Measurements from ENCODE around the gene RALGPS2. TPM values are rescaled to one million over a fixed set of nuclear protein-coding genes. Genes with fewer than 3 reads are reported as not detected.

Gene RALGPS2
- total and polyA plus RNA-seq, 12 donors: 2.5 to 36.7 (median 12.9) TPM

DNA sequence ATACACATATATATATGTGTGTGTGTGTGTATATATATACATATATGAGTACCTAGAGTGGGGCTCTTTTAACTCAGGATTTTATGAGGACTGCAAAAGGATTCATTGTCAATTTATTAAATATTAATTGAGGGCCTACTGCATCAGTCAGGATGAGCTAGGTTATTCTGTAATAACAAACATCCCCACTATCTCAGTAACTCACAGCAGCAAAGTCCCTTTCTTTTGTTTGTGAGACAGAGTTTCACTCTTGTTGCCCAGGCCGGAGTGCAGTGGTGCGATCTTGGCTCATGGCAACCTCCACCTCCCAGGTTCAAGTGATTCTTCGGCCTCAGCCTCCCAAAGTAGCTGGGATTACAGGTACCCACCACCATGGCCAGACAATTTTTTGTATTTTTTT lies 236.8 kb downstream of the RALGPS2 start:
- intact Hi-C loops (cut with DNase I): loop anchor here in 1 of 2 donors (10.0 kb wide), 1 partner anchor 647 kb away; no protein-coding TSS in a partner anchor
- DNase-seq: peak in 1 of 7 donors; percentile 15
- no peaks in the 10 kb centered on the region for H3K4me1 ChIP-seq (replicated peaks in 1 of 2)
- WGBS, 4 donors: 74 to 100% (median 98%) methylated on average over 3 of the region's 3 CpGs
- no peaks in the 10 kb centered on the region for H3K9me3 ChIP-seq (replicated peaks in 1 of 3)
- no peaks in the 10 kb centered on the region for H3K27me3 ChIP-seq
- no peaks in the 10 kb centered on the region for H3K36me3 ChIP-seq (replicated peaks in 1 of 2)
- H3K4me3 ChIP-seq: no peak overlapping the region
- H3K27ac ChIP-seq: no peak overlapping the region
- TF ChIP-seq, protein P1, sequence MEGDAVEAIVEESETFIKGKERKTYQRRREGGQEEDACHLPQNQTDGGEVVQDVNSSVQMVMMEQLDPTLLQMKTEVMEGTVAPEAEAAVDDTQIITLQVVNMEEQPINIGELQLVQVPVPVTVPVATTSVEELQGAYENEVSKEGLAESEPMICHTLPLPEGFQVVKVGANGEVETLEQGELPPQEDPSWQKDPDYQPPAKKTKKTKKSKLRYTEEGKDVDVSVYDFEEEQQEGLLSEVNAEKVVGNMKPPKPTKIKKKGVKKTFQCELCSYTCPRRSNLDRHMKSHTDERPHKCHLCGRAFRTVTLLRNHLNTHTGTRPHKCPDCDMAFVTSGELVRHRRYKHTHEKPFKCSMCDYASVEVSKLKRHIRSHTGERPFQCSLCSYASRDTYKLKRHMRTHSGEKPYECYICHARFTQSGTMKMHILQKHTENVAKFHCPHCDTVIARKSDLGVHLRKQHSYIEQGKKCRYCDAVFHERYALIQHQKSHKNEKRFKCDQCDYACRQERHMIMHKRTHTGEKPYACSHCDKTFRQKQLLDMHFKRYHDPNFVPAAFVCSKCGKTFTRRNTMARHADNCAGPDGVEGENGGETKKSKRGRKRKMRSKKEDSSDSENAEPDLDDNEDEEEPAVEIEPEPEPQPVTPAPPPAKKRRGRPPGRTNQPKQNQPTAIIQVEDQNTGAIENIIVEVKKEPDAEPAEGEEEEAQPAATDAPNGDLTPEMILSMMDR (IDR thresholded peaks at IDR 0.05): no peak
- TF ChIP-seq POLR2A (IDR thresholded peaks at IDR 0.05): no peak

DNA sequence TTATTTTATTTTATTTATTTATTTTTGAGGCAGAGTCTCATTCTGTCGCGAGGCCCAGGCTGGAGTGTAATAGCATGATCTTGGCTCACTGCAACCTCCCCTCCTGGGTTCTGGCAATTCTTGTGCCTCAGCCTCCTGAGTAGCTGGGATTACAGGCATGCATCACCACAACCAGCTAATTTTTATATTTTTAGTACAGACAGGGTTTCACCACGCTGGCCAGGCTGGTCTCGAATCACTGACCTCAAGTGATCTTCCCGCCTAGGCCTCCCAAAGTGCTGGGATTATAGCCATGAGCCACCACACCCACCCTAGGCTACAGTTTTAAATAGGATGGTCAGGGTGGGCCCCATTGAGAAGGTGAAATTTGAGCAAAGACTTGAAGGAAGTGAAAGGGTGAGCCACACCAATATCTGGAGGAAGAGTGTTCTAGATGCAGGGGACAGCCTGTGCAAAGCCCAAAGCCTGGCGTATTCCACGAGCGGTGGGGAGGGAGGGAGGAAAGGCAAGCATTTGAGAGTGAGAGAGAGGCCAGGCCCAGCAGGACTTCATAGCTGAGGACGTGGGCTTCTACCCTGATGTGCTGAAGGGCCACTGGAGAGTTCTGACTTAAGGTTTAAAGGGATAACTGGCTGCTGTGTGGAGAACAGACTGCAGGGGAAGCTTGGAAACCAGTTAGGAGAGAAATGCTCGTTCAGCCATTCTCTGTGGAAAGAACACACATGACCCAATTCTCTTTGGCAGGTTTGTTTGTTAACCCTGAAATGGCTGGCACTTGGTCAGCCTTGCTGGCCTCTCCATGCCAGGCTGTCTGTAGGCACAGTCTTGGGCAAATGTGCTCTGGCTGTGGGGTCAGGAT lies 238.0 kb downstream of the RALGPS2 start:
- H3K4me3 ChIP-seq: no peak overlapping the region
- H3K27ac ChIP-seq: no peak overlapping the region
- 69 to 77% (median 73%) methylated on average over 10 of the region's 10 CpGs for WGBS, 4 donors
- no peak for TF ChIP-seq POLR2A (IDR thresholded peaks at IDR 0.05)
- TF ChIP-seq, protein P1 (IDR thresholded peaks at IDR 0.05): no peak
- H3K36me3 ChIP-seq (replicated peaks in 1 of 2): no peaks in the 10 kb centered on the region
- intact Hi-C loops (cut with DNase I): loop anchor here in 1 of 2 donors (10.0 kb wide), 1 partner anchor 648 kb away; no protein-coding TSS in a partner anchor
- DNase-seq: no peak
- H3K4me1 ChIP-seq (replicated peaks in 1 of 2): no peaks in the 10 kb centered on the region
- no peaks in the 10 kb centered on the region for H3K27me3 ChIP-seq
- H3K9me3 ChIP-seq (replicated peaks in 1 of 3): no peaks in the 10 kb centered on the region

DNA sequence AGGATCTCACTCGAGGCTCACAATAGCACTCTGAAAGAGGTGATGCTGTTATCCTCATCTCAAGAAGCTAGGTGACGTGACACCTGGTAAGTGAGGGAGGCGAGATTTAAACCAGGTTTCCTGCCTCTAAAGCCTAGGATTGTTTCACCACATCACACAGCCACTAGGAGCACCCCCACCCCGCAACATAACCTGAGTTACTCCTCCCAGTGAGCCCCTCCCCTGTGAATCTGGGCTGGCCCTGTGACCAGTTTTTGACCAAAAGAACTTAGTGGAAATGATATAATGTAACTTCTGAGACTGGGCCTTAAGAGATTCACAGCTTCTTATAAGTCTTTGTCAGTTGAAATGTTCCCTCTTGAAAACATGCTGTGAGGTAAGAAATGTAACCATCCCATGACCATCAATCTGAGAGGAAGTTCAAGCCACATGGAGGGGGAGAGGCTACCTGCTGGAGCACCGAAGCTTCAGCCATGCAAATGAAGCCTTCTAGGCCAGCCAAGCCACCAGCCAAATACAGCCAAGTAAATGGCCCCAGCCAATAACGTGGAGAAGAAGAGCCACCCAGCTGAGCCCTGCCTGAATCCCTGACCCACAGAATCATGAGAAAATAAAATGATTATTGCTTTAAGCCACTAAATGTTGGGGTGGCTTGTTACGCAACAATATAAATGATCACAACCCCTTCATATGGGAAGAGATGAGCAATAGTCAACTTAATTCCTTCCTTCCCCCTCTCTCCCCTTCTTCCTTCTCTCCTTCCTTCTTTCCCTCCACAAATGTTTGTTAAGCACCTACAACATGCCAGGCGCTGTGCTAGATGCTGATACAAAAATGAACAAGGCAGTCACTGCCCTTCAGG lies 239.7 kb downstream of the RALGPS2 start:
- Histone ChIP-seq H3K4me1 (replicated peaks in 1 of 2) (no peaks in the 10 kb centered on the region), H3K4me3 (no peak overlapping the region), H3K9me3 (replicated peaks in 1 of 3) (no peaks in the 10 kb centered on the region), H3K27me3 (no peaks in the 10 kb centered on the region), H3K27ac (no peak overlapping the region), H3K36me3 (replicated peaks in 1 of 2) (no peaks in the 10 kb centered on the region)
- WGBS, 4 donors: 84 to 93% (median 89%) methylated on average over 7 to 8 of the region's 8 CpGs
- intact Hi-C loops (cut with DNase I): loop anchor here in 1 of 2 donors (10.0 kb wide), 1 partner anchor 650 kb away; no protein-coding TSS in a partner anchor
- TF ChIP-seq POLR2A (IDR thresholded peaks at IDR 0.05): no peak
- TF ChIP-seq, protein P1 (IDR thresholded peaks at IDR 0.05): no peak
- DNase-seq: no peak

DNA sequence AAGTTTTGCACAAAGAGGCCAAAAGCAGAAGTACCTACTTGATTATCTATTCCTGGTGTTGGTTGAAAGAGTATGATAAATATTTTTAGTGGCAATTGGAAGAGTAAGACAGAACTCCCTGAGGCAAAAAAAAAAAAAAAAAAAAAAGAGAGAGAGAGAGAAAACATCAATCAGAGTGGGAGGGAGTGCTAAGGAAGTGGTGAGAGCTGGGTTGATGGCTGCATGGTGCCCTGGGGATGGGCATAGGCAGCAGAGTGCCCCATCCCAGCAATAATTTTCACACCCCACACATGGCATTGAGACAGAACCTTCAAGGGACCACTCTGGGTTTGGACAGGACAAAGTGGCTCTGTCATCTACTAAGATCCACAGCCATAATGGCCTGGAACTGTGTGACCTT lies 241.3 kb downstream of the RALGPS2 start:
- Histone ChIP-seq H3K4me3 (no peak overlapping the region), H3K4me1 (replicated peaks in 1 of 2) (no peaks in the 10 kb centered on the region), H3K9me3 (replicated peaks in 1 of 3) (no peaks in the 10 kb centered on the region), H3K36me3 (replicated peaks in 1 of 2) (no peaks in the 10 kb centered on the region), H3K27ac (no peak overlapping the region), H3K27me3 (no peaks in the 10 kb centered on the region)
- TF ChIP-seq, protein P1 (IDR thresholded peaks at IDR 0.05): no peak
- TF ChIP-seq POLR2A (IDR thresholded peaks at IDR 0.05): no peak
- no peak for DNase-seq
- intact Hi-C loops (cut with DNase I): loop anchor here in 1 of 2 donors (10.0 kb wide), 1 partner anchor 652 kb away; no protein-coding TSS in a partner anchor

Measured in adrenal gland (tissue), 12 donors.